ENCODE measurements around the gene SLC17A7.

DNA sequence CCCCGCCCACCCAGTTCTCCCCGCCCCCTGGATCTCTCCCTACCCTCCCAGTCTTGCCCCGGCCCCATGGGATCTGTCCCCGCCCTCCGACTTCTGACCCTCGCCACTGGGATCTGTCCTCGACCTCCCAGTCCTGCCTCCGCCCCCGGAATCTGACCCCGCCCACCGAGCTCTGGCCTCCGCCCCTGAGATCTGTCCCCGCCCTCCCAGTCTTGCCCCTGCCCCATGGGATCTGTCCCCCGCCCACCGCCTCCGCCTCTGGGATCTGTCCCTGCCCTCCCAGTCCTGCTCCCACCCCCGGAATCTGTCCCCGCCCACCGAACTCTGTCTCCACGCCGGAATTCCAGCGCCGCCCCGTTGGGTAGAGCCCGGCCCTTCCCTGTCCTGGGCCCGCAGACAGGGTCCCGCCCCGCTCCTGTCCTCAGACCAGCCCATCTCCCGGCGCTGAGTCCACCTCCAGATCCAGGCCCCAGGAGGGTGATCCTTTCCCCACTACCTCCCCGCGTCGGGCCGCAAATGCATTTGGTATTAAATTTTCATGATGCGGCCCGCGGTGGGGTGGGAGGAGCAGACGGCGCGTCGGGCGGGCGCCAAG, 1.5 kb upstream of the SLC17A7 start:
- TF ChIP-seq, protein P1, sequence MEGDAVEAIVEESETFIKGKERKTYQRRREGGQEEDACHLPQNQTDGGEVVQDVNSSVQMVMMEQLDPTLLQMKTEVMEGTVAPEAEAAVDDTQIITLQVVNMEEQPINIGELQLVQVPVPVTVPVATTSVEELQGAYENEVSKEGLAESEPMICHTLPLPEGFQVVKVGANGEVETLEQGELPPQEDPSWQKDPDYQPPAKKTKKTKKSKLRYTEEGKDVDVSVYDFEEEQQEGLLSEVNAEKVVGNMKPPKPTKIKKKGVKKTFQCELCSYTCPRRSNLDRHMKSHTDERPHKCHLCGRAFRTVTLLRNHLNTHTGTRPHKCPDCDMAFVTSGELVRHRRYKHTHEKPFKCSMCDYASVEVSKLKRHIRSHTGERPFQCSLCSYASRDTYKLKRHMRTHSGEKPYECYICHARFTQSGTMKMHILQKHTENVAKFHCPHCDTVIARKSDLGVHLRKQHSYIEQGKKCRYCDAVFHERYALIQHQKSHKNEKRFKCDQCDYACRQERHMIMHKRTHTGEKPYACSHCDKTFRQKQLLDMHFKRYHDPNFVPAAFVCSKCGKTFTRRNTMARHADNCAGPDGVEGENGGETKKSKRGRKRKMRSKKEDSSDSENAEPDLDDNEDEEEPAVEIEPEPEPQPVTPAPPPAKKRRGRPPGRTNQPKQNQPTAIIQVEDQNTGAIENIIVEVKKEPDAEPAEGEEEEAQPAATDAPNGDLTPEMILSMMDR (IDR thresholded peaks at IDR 0.05), result no peak
- no peak for TF ChIP-seq ZFX (IDR thresholded peaks at IDR 0.05; ENCODE audit: borderline replicate concordance)
